RWPE2 (cell line): ENCODE data around the gene STX8.
A peak's percentile ranks its signal among the peaks of the same experiment; 100 is the strongest.

Experiments used
- ATAC-seq: fragments of 200-7000 bp; cut with Tn5 transposase; 3 replicates; pipeline ENCODE4 v1.9.1; 2021; ENCODE audit warnings: low read depth
- DNase-seq: peaks from one replicate; pipeline ENCODE4 v3.0.0-alpha.2; 2020; ENCODE audit warnings: low spot score
- H3K27ac ChIP-seq: fragments of 450-650 bp; 2 replicates; pipeline ENCODE4 v1.5.1; 2017; ENCODE audit warnings: mild to moderate bottlenecking; ENCODE audit not compliant: poor library complexity, severe bottlenecking
- H3K27me3 ChIP-seq: fragments of 250-450 bp; sonication (Bioruptor Pico); 2 replicates; pipeline ENCODE4 v1.5.1; 2021; ENCODE audit warnings: mild to moderate bottlenecking, moderate library complexity; ENCODE audit not compliant: insufficient read depth, poor library complexity, severe bottlenecking
- H3K36me3 ChIP-seq: fragments of 250-450 bp; sonication (Bioruptor Pico); 2 replicates; pipeline ENCODE4 v1.5.1; 2020; ENCODE audit warnings: low read depth, mild to moderate bottlenecking, moderate library complexity
- H3K4me1 ChIP-seq: fragments of 250-450 bp; sonication (Bioruptor Pico); 2 replicates; pipeline ENCODE4 v1.5.1; 2021; ENCODE audit warnings: mild to moderate bottlenecking, moderate library complexity; ENCODE audit not compliant: insufficient read depth, poor library complexity, severe bottlenecking
- H3K4me3 ChIP-seq: fragments of 250-450 bp; sonication (Bioruptor Pico); 2 replicates; pipeline ENCODE4 v1.5.1; 2021; ENCODE audit warnings: mild to moderate bottlenecking, moderate library complexity; ENCODE audit not compliant: severe bottlenecking
- H3K9me3 ChIP-seq: fragments of 250-450 bp; sonication (Bioruptor Pico); 2 replicates; pipeline ENCODE4 v1.5.1; 2021; ENCODE audit warnings: mild to moderate bottlenecking, moderate library complexity; ENCODE audit not compliant: severe bottlenecking
- CTCF ChIP-seq: fragments of 450-650 bp; IDR thresholded peaks from one replicate; pipeline ENCODE4 v1.5.1; 2017; ENCODE audit warnings: mild to moderate bottlenecking, moderate library complexity; ENCODE audit not compliant: poor library complexity, severe bottlenecking

STX8 gene

GRCh38 chr17:9329251-9329921 lies 246.2 kb downstream of the STX8 start:
- no peaks in the 10 kb centered on the region for H3K27me3 ChIP-seq
- no peaks in the 10 kb centered on the region for H3K4me1 ChIP-seq
- ATAC-seq: no peak
- TF ChIP-seq CTCF: no peak
- H3K27ac ChIP-seq: no peak overlapping the region
- H3K36me3 ChIP-seq: no peaks in the 10 kb centered on the region
- no peak for DNase-seq
- H3K4me3 ChIP-seq: no peak overlapping the region
- H3K9me3 ChIP-seq: no peaks in the 10 kb centered on the region

GRCh38 chr17:9324864-9325263 lies 250.8 kb downstream of the STX8 start:
- peak; percentile 42; the same call in 1 of the 3 replicates for ATAC-seq
- H3K27ac ChIP-seq: no peak overlapping the region
- H3K27me3 ChIP-seq: no peaks in the 10 kb centered on the region
- H3K4me1 ChIP-seq: no peaks in the 10 kb centered on the region
- no peak for DNase-seq
- H3K36me3 ChIP-seq: no peaks in the 10 kb centered on the region
- H3K9me3 ChIP-seq: no peaks in the 10 kb centered on the region
- TF ChIP-seq CTCF: no peak
- H3K4me3 ChIP-seq: no peak overlapping the region

GRCh38 chr17:9322326-9322725 lies 253.3 kb downstream of the STX8 start:
- no peak for TF ChIP-seq CTCF
- Histone ChIP-seq H3K27ac (no peak overlapping the region), H3K4me3 (no peak overlapping the region), H3K27me3 (no peaks in the 10 kb centered on the region), H3K4me1 (no peaks in the 10 kb centered on the region), H3K36me3 (no peaks in the 10 kb centered on the region), H3K9me3 (no peaks in the 10 kb centered on the region)
- ATAC-seq (no peak), DNase-seq (no peak)

- ATAC-seq (no peak), DNase-seq (no peak)
These were observed 253.7 kb downstream of the STX8 start for GRCh38 chr17:9321890-9322289.

More at GRCh38 chr17:9321890-9322289, 253.7 kb downstream of the STX8 start:
- no peak for TF ChIP-seq CTCF
- H3K4me1 ChIP-seq: no peaks in the 10 kb centered on the region
- no peak overlapping the region for H3K4me3 ChIP-seq
- H3K36me3 ChIP-seq: no peaks in the 10 kb centered on the region
- no peaks in the 10 kb centered on the region for H3K27me3 ChIP-seq
- no peaks in the 10 kb centered on the region for H3K9me3 ChIP-seq
- H3K27ac ChIP-seq: no peak overlapping the region
